GM19468 (cell line): Measurements from ENCODE around the gene COL6A2.

Experiments
- ATAC-seq: cut with Tn5 transposase; IDR thresholded peaks from one replicate; pipeline ENCODE4 v1.9.1; 2021; ENCODE audit warnings: mild to moderate bottlenecking, moderate library complexity, moderate number of reproducible peaks; ENCODE audit not compliant: unreplicated experiment; ENCODE audit errors: extremely low read depth

Gene COL6A2

DNA sequence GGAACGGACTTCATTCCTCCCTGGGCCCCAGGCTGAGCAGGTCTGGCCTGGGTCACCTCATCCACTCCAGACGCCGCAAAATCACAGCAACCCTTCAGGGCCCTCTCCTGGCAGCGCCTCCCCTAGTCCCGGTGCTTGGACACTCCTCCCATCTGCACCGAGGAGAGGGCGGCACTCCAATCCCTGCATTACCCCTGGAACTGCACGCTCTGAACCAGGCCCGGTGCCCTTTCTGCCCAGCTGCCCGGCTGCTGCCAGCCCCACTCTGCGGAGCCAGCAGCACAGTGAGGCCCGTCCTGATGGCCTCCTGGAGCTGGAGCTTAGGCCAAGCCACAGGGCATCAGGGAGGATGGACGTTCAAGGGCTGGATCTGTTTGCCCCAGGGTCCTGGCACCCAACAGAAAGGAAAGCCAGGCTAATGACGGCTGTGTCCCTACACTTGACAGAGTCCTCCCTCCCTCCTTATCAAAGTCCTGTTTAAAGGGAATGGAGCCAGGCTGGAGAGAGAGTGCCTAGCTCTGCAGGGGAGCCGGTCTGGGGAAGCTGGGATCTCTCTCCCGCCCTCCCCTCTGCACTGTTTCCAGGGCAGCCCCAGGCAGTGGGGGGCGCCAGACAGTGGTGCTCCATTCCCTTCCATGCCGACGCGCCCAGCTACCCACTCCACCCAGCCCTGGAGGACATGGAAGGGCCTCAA, 12.7 kb downstream of the COL6A2 start:
- ATAC-seq: no peak

DNA sequence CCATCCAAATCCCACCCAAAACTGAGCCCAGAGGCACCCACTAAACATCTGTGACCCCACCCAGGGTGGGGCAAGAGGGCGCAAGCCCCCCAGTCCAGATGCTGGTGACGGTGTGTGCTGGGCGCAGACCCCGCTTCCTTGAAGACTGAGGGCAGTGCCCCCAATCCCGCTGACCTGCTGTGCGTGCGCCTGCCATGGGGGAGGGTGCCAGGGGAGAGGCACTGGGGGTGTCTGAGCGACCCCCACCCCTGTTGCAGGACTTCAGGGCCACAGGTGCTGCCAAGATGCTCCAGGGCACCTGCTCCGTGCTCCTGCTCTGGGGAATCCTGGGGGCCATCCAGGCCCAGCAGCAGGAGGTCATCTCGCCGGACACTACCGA, 13.3 kb downstream of the COL6A2 start:
- ATAC-seq: no peak

DNA sequence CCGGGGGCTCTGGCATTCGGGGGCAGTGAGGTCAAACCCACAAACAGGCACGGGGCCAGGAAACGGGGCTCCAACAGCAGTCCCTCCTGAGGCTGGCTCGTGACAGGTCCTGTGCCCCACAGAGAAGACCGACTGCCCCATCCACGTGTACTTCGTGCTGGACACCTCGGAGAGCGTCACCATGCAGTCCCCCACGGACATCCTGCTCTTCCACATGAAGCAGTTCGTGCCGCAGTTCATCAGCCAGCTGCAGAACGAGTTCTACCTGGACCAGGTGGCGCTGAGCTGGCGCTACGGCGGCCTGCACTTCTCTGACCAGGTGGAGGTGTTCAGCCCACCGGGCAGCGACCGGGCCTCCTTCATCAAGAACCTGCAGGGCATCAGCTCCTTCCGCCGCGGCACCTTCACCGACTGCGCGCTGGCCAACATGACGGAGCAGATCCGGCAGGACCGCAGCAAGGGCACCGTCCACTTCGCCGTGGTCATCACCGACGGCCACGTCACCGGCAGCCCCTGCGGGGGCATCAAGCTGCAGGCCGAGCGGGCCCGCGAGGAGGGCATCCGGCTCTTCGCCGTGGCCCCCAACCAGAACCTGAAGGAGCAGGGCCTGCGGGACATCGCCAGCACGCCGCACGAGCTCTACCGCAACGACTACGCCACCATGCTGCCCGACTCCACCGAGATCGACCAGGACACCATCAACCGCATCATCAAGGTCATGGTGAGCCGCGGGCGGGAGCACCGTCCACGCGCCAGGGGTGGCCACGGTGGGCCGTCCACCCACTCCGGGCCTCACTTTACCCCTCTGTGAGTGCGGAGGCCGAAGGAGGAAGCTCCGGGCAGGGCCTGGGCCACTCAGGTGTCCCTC, 14.2 kb downstream of the COL6A2 start:
- no peak for ATAC-seq

DNA sequence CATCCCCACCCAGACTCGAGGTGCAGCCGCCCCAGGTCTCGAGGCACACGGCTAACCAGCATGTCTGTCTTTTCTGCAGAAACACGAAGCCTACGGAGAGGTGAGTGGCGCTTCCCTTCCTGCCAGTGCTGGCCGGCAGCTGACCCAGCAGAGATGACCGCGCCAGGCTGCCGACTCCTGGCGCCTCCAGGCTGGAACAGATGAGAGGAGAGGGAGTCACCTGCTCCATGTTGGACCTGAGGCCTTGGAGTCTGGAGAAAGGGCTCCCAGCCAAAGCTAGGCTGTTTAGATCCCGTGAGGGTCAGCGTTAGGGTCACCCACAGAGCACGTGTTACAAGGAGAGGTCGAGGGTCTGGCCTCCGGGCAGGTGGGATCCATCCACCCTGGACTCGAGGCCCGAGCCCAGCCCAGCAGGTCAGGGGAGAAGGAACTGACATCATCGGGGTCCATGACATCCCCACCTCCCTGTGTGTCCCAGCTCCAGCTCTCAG, 14.9 kb downstream of the COL6A2 start:
- ATAC-seq: no peak

DNA sequence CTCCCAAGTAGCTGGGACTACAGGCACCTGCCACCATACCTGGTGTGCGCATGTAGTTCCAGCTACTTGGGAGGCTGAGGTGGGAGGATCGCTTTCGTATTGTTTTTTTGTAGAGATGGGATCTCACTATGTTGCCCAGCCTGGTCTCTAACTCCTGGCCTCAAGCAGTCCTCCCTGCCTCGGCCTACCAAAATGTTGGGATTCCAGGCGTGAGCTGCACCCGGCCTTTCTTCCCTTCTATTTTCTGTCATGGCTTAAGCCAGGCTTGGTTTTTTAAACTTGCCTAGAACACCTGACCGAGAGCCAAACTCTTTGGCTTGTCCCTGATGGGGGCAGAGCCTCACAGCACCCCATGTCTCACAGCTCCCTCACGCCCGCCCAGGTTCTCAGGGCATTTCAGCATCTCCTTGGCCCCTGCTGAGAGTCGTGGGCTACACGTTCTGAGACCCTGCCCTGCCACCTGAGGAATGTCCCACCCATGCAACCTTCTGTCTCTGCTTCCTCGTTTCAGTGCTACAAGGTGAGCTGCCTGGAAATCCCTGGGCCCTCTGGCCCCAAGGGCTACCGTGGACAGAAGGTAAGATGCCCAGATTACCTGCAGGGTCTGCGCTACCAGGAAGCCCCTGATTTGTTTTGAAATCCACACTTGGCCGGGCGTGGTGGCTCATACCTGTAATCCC, 15.7 kb downstream of the COL6A2 start:
- no peak for ATAC-seq

DNA sequence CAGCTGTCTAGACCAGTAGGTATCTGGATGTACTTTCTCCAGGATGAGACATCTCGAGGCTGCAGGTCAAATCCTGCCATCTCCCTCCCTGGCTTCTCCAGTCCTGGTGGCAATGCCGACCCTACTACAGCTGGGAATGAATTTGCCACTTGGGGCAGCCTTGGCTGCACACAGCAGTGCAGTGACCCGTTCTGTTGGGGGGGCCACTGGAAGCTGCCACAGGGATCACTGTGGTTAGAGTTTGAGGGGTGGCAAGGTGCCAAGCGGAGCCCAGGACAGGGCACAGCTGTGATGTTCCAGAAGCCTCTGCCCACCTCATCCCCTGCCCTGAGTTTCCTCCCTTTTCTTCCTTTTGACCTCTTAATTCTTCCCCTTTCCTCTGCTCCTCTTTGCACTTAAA, 17.1 kb downstream of the COL6A2 start:
- no peak for ATAC-seq

DNA sequence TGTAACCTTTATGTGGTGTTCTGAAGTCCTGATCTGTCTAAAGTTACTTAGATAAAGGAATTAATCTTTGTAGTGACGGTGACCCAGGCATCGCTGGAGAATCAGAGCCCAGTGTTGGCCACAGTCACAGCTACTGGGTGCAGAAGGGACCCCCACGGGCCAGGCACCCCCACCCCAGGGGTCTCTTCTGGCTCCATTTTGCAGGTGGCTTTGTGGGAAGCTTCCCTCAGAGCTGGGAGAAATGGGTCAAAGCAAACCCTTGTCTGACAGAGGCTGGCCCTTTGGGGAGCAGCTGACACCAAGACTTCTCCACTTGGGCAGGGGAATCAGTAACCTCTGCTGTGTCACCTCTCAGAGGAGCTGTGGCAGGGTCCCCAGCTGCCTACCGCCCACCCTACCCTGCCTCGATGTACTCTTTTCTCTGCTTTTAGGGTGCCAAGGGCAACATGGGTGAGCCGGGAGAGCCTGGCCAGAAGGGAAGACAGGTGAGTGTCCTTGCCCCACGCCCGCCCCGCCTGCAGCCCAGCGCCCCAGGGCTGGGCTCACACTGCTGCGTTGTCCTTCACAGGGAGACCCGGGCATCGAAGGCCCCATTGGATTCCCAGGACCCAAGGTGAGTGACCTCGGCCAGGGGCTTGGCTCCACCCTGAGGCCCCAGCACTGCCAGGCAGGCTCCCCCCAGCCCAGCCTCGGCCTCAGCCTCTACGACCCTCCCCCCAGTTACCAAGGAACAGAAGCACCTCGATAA, 17.7 kb downstream of the COL6A2 start:
- no peak for ATAC-seq

DNA sequence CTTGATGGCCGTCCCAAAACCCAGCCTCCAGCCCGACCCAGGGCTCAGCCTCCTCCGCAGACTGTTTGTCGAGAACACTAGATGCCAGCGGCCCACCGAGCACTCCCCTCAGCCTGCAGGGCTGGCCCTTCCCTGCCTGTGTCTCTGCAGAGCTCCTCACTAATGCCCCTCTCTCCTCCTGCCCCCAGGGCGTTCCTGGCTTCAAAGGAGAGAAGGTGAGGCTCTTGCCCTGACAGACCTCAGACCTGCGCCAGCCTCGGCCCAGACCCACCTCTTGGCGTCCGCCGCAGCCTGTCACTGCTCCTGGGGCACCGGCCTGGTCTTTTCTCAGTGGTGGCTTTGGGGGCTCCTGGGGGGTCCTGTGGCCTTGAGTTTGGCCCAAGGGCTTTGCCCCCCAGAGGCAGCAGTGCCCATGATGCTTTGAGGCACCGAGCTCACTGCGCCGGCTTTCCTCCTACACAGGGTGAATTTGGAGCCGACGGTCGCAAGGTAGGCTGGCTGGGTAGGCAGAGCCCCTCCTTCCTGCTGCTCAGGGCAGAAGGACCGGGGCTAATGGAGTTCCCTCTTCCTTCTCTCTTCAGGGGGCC, 18.4 kb downstream of the COL6A2 start:
- no peak for ATAC-seq

DNA sequence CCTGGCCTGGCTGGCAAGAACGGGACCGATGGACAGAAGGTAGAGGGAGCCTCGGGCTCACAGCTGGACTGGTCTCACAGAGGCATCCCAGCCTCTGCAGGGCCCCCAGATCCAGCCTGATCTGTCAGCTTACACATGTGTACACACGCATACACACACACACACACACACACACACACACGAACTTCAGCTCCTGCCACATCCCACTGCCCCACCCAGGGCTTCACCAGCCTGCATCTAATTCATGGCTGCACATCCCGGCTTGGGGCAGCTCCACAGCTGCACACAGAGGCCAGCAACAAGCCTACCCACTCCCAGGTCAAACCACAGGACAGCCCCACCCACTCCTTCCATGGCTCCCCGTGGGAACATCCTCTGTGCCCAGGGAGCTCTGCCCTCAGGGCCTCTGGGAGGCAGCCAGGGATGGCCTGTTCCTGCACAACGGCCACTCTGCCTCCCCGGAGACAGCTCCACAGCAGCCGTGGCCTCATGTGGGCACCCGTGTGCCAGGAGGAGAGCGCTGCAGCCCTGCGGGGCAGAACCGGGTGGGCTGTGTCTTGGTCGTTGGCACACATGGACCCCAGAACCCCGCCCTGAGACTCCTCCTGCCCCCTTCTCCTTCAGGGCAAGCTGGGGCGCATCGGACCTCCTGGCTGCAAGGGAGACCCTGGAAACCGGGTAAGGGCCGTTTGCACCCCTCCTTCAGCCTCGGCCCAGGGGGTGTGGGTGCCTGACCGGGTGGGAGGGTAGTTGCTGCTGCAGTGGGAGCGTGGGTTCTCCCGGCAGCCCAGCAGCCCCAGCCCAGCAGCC, 19.1 kb downstream of the COL6A2 start:
- no peak for ATAC-seq

DNA sequence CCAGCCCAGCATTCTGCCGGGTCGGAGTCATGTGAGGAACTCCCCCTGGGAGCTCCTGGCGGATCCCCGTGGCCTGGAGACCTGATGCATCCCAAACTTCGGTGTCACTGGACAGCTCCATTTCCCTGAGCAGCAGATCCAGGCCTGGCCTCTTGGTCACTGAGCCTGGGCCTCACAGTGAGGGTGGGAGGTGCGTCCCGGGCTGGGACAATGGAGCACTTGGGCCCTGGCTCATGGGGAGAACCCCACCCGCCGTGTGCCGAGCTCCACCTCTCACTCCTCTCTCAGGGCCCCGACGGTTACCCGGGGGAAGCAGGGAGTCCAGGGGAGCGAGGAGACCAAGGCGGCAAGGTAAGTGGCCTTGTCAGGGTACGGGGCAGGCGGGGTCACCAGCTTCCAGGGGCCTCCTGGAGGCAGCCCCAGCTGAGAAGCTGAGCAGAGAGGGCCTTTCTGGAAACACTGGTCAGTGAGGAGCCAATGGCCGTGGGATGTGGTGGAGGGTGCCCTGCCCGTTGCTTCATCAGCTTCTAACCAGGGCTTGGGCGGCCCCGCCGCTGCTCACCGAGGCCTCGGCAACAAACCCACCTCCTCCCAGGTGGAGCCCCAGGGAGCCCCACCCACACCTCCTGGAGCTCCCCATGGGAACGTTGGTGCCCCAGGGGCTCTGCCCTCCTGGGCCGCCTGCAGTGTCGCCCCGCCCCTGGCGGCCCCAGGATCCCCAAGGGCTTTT, 19.8 kb downstream of the COL6A2 start:
- ATAC-seq: no peak

DNA sequence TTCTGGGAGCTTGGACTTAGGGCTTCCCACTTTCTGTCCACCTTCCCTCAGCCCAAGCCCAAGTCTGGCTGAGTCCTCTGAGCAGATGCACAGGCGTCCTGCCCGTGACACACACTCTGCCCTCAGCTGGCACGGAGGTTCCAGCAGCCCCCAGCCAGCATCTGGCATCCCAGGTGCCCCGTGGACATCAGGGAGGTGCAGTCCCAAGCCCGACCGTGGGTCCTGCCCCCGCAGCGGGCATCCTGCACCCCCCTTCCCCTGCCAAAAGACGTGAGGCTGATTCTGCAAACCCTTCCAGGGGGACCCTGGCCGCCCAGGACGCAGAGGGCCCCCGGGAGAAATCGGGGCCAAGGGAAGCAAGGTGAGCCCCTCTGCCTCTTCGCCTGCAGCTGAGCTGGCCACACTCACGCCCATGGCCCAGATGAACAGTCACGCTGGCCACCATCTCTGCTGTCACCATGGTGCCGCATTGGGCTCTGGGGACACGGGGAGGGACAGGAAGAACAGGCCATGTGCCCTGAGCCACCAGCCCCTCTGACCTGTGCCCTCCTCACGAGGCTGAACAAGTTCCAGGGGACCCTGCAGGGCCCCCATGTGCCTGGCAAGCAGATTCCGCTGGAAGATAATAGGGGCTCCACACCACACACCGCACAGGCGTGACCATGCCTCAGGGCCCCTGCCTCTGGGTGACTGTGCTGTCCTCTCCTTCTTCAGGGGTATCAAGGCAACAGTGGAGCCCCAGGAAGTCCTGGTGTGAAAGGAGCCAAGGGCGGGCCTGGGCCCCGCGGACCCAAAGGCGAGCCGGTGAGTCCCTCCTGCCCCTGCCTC, 20.6 kb downstream of the COL6A2 start:
- ATAC-seq: no peak

DNA sequence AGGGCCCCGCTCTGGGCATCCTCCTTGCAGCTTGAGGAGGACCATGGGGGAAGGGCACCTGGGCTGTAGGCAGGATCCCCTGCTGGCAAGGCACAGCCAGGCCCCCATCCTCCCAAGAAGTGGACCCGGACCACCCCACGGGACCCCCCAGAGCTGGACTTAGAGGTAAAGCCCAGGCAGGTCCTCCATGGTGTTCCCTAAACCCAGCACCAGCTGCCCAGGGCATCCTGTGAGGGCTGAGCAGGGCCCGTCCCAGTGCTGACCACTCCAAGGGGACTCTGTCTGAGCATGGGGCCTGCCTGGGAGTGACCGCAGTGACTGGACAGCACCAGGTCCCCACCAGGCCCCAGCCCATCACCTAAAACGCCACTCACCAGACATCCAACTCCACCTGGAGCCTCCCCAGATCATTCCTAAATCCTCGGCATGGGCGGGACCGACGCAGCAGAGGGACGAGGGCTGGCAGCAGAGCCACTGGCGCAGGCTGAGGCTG, 21.3 kb downstream of the COL6A2 start:
- ATAC-seq: no peak

DNA sequence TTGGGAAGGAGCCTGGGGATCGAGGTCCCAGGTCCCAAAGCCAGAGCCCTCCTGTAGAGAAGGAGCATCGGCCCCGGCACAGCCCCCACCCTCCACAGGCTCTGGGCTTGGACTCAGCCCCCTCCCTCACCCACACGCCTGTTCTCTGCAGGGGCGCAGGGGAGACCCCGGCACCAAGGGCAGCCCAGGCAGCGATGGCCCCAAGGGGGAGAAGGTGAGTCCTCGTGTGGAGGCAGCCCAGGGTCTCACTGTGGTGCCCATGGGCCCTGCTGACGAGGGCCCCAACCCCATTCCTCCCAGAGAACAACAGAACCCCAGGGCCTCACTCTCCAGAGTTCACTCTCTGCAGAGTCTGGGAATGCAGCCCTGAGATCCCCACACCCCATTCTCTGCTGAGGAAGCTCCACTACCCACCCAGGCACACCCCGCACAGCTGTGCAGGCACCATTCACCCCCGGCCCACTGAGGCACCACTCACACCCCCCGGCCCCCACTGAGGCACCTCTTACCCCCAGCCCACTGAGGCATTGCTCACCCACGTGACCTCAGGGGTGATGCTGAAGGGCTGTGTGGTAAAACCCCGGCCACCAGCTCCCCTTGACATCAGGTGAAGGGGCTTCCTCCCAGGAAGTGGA, 21.8 kb downstream of the COL6A2 start:
- no peak for ATAC-seq

DNA sequence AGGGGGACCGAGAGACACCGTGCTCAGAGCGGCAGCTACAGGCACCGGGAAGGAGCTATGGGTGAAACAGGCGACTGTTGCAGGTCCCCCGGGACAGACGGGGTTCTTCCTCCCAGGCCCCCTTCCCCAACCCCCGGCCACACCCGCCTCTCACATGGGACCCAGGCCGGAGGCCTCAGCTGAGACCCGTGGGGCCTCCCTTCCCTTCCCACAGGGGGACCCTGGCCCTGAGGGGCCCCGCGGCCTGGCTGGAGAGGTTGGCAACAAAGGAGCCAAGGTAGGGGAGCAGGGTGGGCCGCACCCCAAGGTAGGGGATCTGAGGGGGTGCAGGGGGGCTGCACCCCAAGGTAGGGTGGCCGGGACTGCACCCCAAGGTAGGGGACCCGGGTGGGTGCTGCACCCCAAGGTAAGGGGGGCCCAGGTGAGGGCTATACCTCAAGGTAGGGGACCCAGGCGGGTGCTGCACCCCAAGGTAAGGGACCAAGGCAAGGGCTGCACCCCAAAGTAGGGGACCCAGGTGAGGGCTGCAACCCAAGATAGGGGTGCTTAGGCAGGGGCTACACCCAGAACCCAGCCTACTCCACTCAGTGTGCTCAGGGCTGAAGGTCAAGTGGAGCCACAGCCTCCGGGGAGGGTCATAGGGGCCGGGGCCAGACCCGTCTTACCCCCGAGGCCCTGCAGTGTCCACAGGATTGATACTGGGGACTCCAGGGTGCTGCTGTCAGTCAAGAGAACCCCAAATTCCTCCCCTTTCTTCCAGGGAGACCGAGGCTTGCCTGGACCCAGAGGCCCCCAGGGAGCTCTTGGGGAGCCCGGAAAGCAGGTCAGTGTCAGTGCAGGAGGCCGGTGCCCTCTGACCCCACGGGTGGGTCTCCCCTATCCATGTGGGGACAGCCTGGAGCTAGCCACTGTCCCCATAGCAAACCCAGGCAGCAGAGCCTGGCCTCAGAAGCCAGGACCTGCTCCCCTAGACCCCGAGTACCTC, 22.7 kb downstream of the COL6A2 start:
- no peak for ATAC-seq

DNA sequence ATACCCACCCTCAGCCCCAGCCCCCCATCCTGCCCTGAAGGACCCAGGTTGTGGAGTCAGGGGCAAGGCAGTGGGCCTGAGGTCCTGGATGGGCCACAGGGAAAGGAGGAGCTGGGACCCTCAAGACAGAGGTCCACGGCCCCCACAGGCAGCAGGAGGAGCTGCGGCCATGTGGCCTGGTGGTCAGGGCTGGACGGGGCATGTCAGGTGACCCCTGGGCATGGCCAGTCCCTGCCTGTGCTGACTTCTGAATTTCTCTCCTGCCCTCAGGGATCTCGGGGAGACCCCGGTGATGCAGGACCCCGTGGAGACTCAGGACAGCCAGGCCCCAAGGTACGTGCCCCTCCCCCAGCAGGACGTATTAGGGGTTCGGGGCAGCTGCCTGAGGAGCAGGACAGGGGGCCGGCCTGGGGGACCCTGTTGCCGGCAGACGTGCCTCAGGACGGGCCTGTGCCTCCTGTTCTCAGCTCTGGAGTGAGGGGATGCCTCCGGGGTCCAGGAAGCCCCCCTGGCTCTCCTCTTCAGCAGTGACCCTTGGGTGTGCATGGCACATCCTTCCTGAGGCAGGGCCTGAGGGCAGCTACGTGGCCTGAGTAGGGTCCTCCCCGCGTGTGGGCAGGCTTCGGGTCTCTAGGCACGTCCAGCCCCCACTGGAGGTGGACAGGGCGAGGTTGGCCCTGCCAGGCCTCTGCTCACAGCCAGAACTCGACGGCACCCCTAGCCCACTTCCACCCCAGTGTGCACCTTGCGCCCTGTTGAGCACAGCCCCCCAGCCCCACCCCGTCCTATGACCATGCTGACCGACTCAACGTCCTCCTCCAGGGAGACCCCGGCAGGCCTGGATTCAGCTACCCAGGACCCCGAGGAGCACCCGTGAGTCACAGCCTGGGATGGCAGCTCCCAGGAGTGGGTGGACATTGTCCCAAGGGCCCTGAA, 23.6 kb downstream of the COL6A2 start:
- ATAC-seq: no peak
